Activated CD8-positive, alpha-beta T cell treated with anti-CD3 and anti-CD28 coated beads, Interleukin-2, amount 10 ng/mL, durations not matched to agents 7 days and 5 days (primary cell): ENCODE data around the gene TEAD1. TPM values are rescaled to one million over a fixed set of nuclear protein-coding genes. Genes with fewer than 3 reads are reported as not detected.

Source experiments
- ATAC-seq: fragments of 150-1000 bp; cut with Tn5 transposase; one replicate; pipeline ENCODE4 v1.10.0; 2021; ENCODE audit warnings: moderate library complexity
- CTCF ChIA-PET: fragments of 350-600 bp; sonication (Branson Sonifier 250); formaldehyde crosslinking; loops from one replicate; lab custom pipeline; 2021; ENCODE audit warnings: antibody characterized with exemption; lab: Charles Lee
- POLR2A ChIA-PET: fragments of 350-600 bp; sonication (Branson Sonifier 250); formaldehyde crosslinking; loops from one replicate; lab custom pipeline; 2021; ENCODE audit warnings: antibody characterized with exemption; lab: Charles Lee
- DNase-seq: peaks from one replicate; pipeline ENCODE4 v3.0.0-alpha.2; 2020
- H3K27ac Mint-ChIP-seq: one replicate; pipeline ENCODE4 v1.8.0; 2021; ENCODE audit warnings: mild to moderate bottlenecking, mixed read lengths
- H3K27me3 Mint-ChIP-seq: one replicate; pipeline ENCODE4 v1.8.0; 2021; ENCODE audit warnings: low read depth, mixed read lengths
- H3K36me3 Mint-ChIP-seq: one replicate; pipeline ENCODE4 v1.8.0; 2021; ENCODE audit warnings: low read depth, mixed read lengths
- H3K4me1 Mint-ChIP-seq: one replicate; pipeline ENCODE4 v1.8.0; 2021; ENCODE audit warnings: low read depth, mixed read lengths
- H3K4me3 Mint-ChIP-seq: one replicate; pipeline ENCODE4 v1.8.0; 2021; ENCODE audit warnings: mild to moderate bottlenecking, mixed read lengths
- H3K9me3 Mint-ChIP-seq: one replicate; pipeline ENCODE4 v1.8.0; 2022; ENCODE audit warnings: mixed read lengths; ENCODE audit not compliant: insufficient read depth
- total RNA-seq, 2 experiments: library from RNA; stranded (reverse); gene quantifications; one replicate each; pipeline ENCODE4 v1.2.3, GENCODE V29; 2021

TEAD1 gene
- total RNA-seq, 2 experiments from 2014 or later = 0.05 TPM; not detected in 1

DNA sequence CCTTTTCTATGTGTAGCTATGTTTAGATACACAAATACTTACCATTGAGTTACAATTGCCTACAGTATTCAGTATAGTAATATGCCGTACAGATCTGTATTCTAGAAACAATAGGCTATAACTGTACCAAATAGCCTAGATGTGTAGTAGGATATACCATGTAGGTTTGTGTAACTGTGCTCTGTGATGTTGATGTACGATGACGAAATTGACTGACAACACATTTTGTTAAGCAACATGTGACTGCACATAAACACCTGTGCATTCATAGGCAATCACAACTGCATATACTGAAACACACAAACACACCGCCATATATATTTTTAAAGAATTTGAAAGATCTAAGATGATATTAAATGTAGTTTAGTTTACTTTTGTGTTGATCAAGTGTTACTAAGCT, 60.4 kb downstream of the TEAD1 start:
- Mint-ChIP-seq H3K4me3 (no peak overlapping the region), H3K9me3 (no peaks in the 10 kb centered on the region), H3K27ac (no peak overlapping the region), H3K4me1 (no peaks in the 10 kb centered on the region), H3K36me3 (no peaks in the 10 kb centered on the region), H3K27me3 (peaks cover 23% of the 10 kb centered on the region)
- POLR2A ChIA-PET = no interaction called here
- CTCF ChIA-PET = interaction anchor here (1.2 kb wide), 1 partner anchor 8 kb away, joined by 3 read pairs; no protein-coding TSS in a partner anchor
- DNase-seq = no peak
- ATAC-seq = no peak

DNA sequence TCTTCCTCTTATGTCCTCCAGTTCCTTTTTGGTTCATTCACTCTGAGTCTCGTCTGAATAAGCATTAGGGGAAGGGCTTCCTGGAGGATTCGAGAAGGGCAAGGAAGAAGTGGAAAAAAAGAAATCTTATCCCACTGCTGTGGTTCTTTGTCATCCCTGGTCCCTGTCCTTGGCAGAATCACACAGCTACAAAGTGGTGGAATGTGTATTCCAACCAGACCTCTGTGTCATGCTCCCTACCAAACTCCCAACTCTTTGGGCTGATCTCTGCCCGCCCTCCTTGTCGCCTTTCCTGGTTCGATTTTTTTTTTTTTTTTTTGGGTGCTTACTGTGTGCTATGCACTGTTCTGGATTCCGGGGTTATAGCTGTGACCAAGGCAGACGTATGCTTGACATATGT, 61.0 kb downstream of the TEAD1 start:
- POLR2A ChIA-PET = no interaction called here
- CTCF ChIA-PET = no interaction called here
- peaks cover 24% of the 10 kb centered on the region for H3K27me3 Mint-ChIP-seq

DNA sequence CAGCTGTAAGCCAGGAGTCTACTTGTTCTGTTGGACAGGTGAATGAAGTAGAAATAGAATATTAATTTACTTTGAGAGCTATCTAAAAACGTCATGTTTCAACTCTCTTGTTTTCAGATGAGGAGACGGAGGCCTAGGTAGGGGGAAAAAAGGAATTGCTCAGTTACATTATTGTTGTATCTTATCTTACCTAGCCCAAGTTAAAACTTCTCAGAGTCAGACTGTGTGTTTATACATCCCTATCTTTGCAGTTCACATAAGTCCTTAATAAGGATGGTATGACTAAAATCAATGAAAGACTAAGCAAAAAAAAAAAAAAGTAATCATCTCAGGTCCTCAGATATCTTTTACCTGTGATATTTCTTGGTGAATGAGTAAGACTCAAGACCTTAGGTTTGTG, 62.8 kb downstream of the TEAD1 start:
- peaks cover 22% of the 10 kb centered on the region for H3K27me3 Mint-ChIP-seq
- ATAC-seq (no peak), DNase-seq (no peak)
- CTCF ChIA-PET = no interaction called here
- no peak overlapping the region for H3K4me3 Mint-ChIP-seq
- H3K9me3 Mint-ChIP-seq = no peaks in the 10 kb centered on the region
- no peak overlapping the region for H3K27ac Mint-ChIP-seq
- POLR2A ChIA-PET = no interaction called here
- no peaks in the 10 kb centered on the region for H3K36me3 Mint-ChIP-seq
- no peaks in the 10 kb centered on the region for H3K4me1 Mint-ChIP-seq

More for the DNA sequence above, 61.0 kb downstream of the TEAD1 start:
- Mint-ChIP-seq H3K9me3 (no peaks in the 10 kb centered on the region), H3K36me3 (no peaks in the 10 kb centered on the region), H3K4me1 (no peaks in the 10 kb centered on the region), H3K4me3 (no peak overlapping the region), H3K27ac (no peak overlapping the region)
- DNase-seq (no peak), ATAC-seq (no peak)

DNA sequence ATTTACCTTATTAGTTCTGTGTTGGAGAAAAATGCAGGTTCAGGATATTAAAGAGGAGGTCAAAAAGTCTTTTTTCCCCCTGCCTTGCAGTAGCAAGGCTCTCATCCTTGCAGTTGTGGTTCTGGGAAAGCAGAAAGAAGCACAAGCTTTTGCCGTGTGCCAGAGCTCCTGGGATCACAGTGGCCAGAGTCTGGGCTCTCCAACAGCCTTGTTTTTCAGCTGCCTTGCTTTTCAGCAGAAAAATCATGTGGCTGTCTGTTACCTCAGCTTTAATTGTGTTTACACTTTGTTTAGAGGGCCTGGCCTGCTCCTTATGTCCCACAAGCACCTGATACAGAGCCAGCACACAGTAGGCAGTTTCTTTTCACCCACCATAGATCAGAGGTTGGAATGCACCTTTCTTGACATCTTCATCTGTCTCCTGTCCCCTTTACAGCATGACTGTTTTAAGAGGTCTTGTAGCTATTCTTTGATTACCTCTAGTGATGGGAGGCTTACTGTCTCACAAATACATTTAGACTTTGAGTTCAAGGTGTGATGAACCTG, 67.5 kb downstream of the TEAD1 start:
- Mint-ChIP-seq H3K36me3 (no peaks in the 10 kb centered on the region), H3K27ac (no peak overlapping the region), H3K4me1 (no peaks in the 10 kb centered on the region), H3K4me3 (no peak overlapping the region), H3K9me3 (no peaks in the 10 kb centered on the region), H3K27me3 (peaks cover 25% of the 10 kb centered on the region)
- ChIA-PET POLR2A (interaction anchor here (0.8 kb wide), 1 partner anchor 178 kb away, joined by 3 read pairs; no protein-coding TSS in a partner anchor), CTCF (no interaction called here)
- DNase-seq (no peak), ATAC-seq (no peak)

DNA sequence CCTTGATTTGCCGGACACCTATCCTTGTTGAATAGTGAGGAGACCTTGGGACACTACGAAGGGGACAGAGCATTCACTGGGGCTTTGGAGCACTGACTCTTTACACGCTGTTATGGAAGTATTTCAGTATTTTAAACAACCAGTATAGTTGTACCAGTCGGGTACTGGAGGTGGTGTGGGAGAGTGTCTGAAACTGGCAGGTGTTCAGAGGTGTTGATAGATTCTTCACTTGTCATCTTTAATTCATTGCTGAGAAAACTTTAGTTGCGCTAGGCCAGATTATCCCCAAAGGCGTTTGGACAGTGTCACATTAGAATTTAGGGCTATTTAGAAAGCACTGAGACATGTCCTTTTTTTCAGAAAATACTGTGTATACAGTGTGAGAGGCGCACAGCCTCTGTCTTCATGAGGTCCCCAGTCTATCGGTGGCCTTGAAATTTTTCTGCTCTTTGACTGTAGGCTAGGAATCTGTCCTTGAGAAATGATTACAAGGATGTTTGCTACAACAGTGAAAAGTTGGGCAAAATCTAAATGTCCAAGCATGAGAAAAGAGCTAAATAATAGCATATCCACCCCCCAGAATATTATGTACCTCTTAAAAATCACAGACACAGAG, 69.7 kb downstream of the TEAD1 start:
- Mint-ChIP-seq H3K27me3 (peaks cover 21% of the 10 kb centered on the region), H3K27ac (no peak overlapping the region), H3K36me3 (no peaks in the 10 kb centered on the region), H3K4me3 (no peak overlapping the region), H3K4me1 (no peaks in the 10 kb centered on the region), H3K9me3 (no peaks in the 10 kb centered on the region)
- ChIA-PET CTCF (no interaction called here), POLR2A (no interaction called here)
- DNase-seq (no peak), ATAC-seq (no peak)

DNA sequence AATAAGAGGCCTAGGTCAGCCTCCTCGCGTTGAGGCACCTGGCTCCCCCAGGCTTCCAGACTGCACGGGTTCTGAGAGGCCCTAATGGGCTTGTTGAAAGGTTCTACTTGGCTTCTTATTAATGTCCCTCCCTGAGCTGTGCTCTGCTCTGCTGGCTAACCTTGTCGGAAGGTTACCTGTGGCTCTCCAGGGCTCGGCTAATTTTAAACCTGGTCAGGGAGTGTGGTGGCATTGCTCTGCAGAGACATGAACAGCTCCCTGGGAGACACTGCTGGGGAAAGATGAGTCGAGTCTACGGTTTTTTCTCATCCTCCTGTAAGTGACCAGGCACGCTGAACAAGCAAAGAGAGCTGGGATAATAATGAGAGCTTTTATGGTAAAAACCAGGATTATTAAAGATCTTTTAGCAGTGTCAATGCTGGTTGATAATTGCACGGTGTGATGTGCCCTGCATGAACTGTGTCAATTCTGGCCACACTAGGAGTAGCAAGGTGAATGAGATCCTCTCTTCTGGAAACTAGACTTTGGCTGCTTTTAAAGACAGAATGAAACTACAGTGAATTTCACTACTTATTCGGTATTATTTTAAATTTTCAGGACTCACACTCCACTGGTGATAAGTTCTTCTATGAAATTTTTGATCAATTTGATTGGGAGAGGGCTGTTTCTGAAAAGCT, 70.7 kb downstream of the TEAD1 start:
- CTCF ChIA-PET = no interaction called here
- POLR2A ChIA-PET = no interaction called here
- DNase-seq (no peak), ATAC-seq (no peak)
- Mint-ChIP-seq H3K27me3 (peaks cover 16% of the 10 kb centered on the region), H3K4me3 (no peak overlapping the region), H3K9me3 (no peaks in the 10 kb centered on the region), H3K27ac (no peak overlapping the region), H3K36me3 (no peaks in the 10 kb centered on the region), H3K4me1 (no peaks in the 10 kb centered on the region)

DNA sequence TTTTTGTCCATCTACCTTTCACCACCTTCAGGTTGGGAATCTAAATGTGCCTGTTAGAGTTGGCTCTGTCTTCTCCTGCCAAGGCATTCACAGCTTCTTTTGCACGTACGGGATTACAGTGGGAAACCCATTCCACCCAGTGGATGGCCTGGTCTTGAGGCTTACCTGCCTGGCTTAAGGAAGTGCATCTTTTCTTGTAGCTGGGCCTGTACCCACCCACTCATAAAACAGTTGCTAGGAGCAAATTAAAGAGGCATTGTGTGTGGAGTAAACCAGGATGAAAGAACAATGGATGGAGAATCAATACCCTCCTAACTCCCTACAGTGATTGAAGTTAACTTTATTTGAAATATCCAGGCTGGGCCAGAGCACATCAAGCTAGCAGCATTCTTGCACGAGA, 71.6 kb downstream of the TEAD1 start:
- no peaks in the 10 kb centered on the region for H3K4me1 Mint-ChIP-seq
- DNase-seq (no peak), ATAC-seq (no peak)
- ChIA-PET CTCF (interaction anchor here (0.8 kb wide), 1 partner anchor 105 kb away, joined by 3 read pairs; no protein-coding TSS in a partner anchor), POLR2A (no interaction called here)
- no peaks in the 10 kb centered on the region for H3K36me3 Mint-ChIP-seq
- no peaks in the 10 kb centered on the region for H3K9me3 Mint-ChIP-seq
- H3K27me3 Mint-ChIP-seq = peaks cover 11% of the 10 kb centered on the region
- H3K4me3 Mint-ChIP-seq = no peak overlapping the region
- H3K27ac Mint-ChIP-seq = no peak overlapping the region

DNA sequence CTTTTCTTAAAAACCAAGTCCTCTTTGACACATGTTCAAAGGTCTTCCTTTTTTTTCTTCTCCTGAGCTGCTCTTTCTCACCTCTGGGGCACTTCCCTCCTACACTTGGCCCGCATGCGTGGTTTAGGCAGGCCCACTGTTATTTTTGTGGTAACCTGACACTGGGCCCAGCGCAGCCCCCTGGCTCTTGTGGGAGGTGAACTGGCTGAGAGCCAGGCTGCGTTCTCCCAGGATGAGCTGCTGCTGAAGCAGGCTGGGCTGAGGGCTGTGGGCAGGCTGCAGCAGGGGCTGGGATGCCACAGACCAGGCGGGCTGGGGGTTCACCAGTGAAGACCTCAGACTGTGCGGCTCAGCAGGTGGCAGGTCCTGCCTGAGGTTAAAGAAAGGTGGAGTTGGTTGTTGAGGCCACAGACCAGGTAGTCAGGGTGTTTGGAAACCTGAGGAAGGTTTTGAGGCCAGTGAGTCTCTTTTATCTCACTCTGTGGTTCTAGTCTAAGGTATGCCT, 72.4 kb downstream of the TEAD1 start:
- ATAC-seq (no peak), DNase-seq (no peak)
- Mint-ChIP-seq H3K4me3 (no peak overlapping the region), H3K27me3 (peaks cover 11% of the 10 kb centered on the region), H3K9me3 (no peaks in the 10 kb centered on the region), H3K27ac (no peak overlapping the region), H3K36me3 (no peaks in the 10 kb centered on the region), H3K4me1 (no peaks in the 10 kb centered on the region)
- ChIA-PET POLR2A (no interaction called here), CTCF (no interaction called here)

DNA sequence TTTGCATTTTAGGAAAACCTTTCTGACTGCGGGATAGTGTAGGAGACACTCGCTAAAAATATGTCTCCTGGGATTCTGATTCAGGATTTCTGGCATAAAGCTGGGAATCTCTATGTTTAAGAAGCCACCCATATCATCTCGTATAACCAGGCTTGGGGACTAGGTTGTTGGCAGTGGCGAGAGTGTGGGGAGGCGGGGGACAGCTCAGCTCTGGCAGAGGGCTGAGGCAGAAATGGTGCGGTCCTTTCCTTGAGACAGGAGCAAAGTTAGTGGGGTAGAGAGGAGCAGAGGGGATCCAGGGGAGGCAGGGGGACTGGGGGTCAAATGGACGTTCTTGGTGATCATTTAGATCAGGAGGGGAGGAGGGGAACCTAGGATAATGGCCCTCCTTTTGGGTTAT, 74.3 kb downstream of the TEAD1 start:
- H3K27me3 Mint-ChIP-seq = peaks cover 10% of the 10 kb centered on the region
- H3K27ac Mint-ChIP-seq = no peak overlapping the region
- ChIA-PET CTCF (no interaction called here), POLR2A (no interaction called here)
- no peaks in the 10 kb centered on the region for H3K9me3 Mint-ChIP-seq
- no peak for DNase-seq
- H3K4me3 Mint-ChIP-seq = no peak overlapping the region
- no peak for ATAC-seq
- H3K4me1 Mint-ChIP-seq = no peaks in the 10 kb centered on the region
- no peaks in the 10 kb centered on the region for H3K36me3 Mint-ChIP-seq

DNA sequence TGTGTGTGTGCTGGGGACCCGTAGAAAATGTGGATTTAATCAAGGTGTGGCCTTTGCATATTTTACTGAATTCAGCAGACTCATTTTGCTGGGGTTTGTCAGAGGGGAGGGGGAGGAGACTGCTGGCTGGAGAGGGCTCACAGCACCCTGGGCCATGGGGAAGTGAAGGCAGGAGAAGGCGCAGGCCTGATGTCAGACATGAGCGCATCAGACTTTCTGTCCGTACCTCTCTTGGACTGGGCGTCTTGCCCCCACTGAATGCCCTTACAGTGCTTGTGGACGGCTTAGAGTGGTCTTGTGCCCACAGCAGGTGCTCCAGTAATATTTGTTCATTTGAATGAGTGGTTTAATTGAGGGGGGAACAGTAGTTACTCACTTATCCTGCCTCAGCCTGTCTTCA, 75.2 kb downstream of the TEAD1 start:
- CTCF ChIA-PET = no interaction called here
- peaks cover 7% of the 10 kb centered on the region for H3K27me3 Mint-ChIP-seq
- ATAC-seq = no peak
- DNase-seq = no peak
- POLR2A ChIA-PET = no interaction called here
- H3K4me3 Mint-ChIP-seq = no peak overlapping the region
- H3K36me3 Mint-ChIP-seq = no peaks in the 10 kb centered on the region
- no peaks in the 10 kb centered on the region for H3K4me1 Mint-ChIP-seq
- H3K27ac Mint-ChIP-seq = no peak overlapping the region
- H3K9me3 Mint-ChIP-seq = no peaks in the 10 kb centered on the region

DNA sequence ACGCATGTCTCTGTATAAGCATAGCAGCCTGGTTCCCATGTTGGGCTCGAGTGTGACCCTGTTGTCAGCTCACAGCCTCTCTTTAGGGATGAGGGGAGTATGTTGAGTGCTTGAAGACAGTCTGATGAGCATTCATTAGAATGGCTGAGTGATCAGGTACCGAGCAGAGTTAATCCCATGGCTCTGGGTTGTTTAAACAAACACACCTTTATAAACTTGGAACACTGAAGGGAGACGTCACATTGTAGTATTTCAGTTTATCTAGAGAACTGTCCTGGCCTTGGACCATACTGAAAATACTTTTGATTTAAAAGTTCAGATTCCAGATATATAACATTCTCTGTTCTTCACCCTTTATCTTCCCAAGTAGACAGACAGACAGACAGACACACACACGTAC, 76.0 kb downstream of the TEAD1 start:
- Mint-ChIP-seq H3K4me1 (no peaks in the 10 kb centered on the region), H3K36me3 (no peaks in the 10 kb centered on the region), H3K4me3 (no peak overlapping the region), H3K27ac (no peak overlapping the region), H3K27me3 (peaks cover 5% of the 10 kb centered on the region), H3K9me3 (no peaks in the 10 kb centered on the region)
- ATAC-seq (no peak), DNase-seq (no peak)
- CTCF ChIA-PET = no interaction called here
- POLR2A ChIA-PET = no interaction called here

DNA sequence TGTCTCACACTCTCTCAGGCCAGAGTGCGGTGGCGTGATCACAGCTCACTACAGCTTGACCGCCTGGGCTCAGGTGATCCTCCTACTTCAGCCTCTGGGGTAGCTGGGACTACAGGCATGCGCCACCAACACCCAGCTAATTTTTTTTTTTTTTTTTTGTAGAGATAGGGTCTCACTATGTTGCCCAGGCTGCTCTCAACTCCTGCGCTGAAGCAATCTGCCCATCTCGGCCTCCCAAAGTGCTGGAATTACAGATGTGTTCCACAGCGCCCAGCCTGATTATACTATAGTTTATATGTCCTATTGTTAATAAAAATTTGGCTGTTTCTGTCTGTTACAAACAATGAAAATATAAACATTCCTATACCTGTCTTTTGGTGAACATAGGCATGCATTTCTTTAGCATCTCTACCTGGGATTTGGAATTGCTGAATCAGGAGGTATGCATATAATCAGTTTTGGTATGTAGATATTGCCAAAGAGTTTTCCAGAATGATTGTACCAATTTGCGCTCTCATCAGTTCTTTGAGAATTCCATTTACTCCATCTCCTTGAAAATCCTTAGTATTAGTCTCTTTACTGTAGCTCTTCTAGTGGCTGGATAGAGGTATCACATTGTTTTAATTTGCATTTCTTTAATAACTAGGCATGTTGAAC, 78.8 kb downstream of the TEAD1 start:
- ChIA-PET POLR2A (no interaction called here), CTCF (no interaction called here)
- DNase-seq = no peak
- Mint-ChIP-seq H3K36me3 (no peaks in the 10 kb centered on the region), H3K4me3 (no peak overlapping the region), H3K27me3 (peaks cover 3% of the 10 kb centered on the region), H3K27ac (no peak overlapping the region), H3K4me1 (no peaks in the 10 kb centered on the region), H3K9me3 (no peaks in the 10 kb centered on the region)
- no peak for ATAC-seq
